HepG2 (cell line): ENCODE data around the gene KLRK1. TPM values are rescaled to one million over a fixed set of nuclear protein-coding genes. Genes with fewer than 3 reads are reported as not detected.

Experiments used
- ELK4 ChIP-seq: sonication (generic); formaldehyde crosslinking; IDR thresholded peaks from 2 replicates; pipeline ENCODE4 v1.9.0; 2021; ENCODE audit warnings: missing genetic modification reagents, borderline replicate concordance
- HBP1 ChIP-seq: IDR thresholded peaks from 2 replicates; pipeline ENCODE4 v1.6.1; 2016; ENCODE audit warnings: low read depth, control low read depth
- HNRNPLL ChIP-seq: fragments of 200-400 bp; formaldehyde crosslinking; IDR thresholded peaks from 2 replicates; pipeline ENCODE4 v1.6.1; 2017; ENCODE audit warnings: mild to moderate bottlenecking, low read depth, low read length; ENCODE audit not compliant: poor library complexity, severe bottlenecking
- IKZF4 ChIP-seq: sonication (generic); formaldehyde crosslinking; IDR thresholded peaks from 2 replicates; pipeline ENCODE4 v1.5.1; 2020; ENCODE audit warnings: borderline replicate concordance, mild to moderate bottlenecking, low read depth, missing genetic modification reagents; ENCODE audit errors: not compliant biosample characterization
- IRF2 ChIP-seq: IDR thresholded peaks from 2 replicates; pipeline ENCODE4 v1.6.1; 2018; ENCODE audit warnings: missing genetic modification reagents, missing compliant biosample characterization
- MTF1 ChIP-seq: sonication (generic); formaldehyde crosslinking; IDR thresholded peaks from 2 replicates; pipeline ENCODE4 v1.5.0; 2020; ENCODE audit warnings: missing genetic modification reagents
- MYNN ChIP-seq: sonication (generic); formaldehyde crosslinking; IDR thresholded peaks from 2 replicates; pipeline ENCODE4 v1.4.0; 2020; ENCODE audit warnings: mild to moderate bottlenecking, low read depth, missing genetic modification reagents
- NFE2 ChIP-seq: sonication (generic); formaldehyde crosslinking; IDR thresholded peaks from 2 replicates; pipeline ENCODE4 v1.4.0; 2020; ENCODE audit warnings: missing genetic modification reagents
- PAF1 ChIP-seq: IDR thresholded peaks from 2 replicates; pipeline ENCODE4 v1.6.1; 2016; ENCODE audit warnings: missing genetic modification reagents, missing compliant biosample characterization
- PRPF4 ChIP-seq: fragments of 200-400 bp; formaldehyde crosslinking; IDR thresholded peaks from 2 replicates; pipeline ENCODE4 v1.6.1; 2016; ENCODE audit warnings: low read length, low read depth; ENCODE audit not compliant: poor library complexity, severe bottlenecking
- REST ChIP-seq, 2 experiments: IDR thresholded peaks; 2 replicates each; pipeline ENCODE4 v1.6.1; 2011 to 2012; ENCODE audit warnings: low read length in 2 of 2, borderline replicate concordance in 1 of 2, low read depth in 1 of 2, mild to moderate bottlenecking in 1 of 2, moderate library complexity in 1 of 2
- TBL1XR1 ChIP-seq: fragments of 150-350 bp; IDR thresholded peaks from 2 replicates; pipeline ENCODE4 v1.6.1; 2014; ENCODE audit warnings: borderline replicate concordance, low read length; ENCODE audit not compliant: partially characterized antibody
- TFDP2 ChIP-seq: sonication (generic); formaldehyde crosslinking; IDR thresholded peaks from 2 replicates; pipeline ENCODE4 v1.4.0; 2020; ENCODE audit warnings: missing genetic modification reagents
- XRCC5 ChIP-seq: fragments of 200-400 bp; formaldehyde crosslinking; optimal IDR thresholded peaks from 2 replicates; pipeline ENCODE3; 2017; ENCODE audit warnings: mild to moderate bottlenecking, low read length
- ZBTB10 ChIP-seq: sonication (generic); formaldehyde crosslinking; IDR thresholded peaks from 2 replicates; pipeline ENCODE4 v1.4.0; 2020; ENCODE audit warnings: missing genetic modification reagents, borderline replicate concordance
- ZNF337 ChIP-seq: sonication (generic); formaldehyde crosslinking; IDR thresholded peaks from 2 replicates; pipeline ENCODE4 v1.5.1; 2020; ENCODE audit warnings: missing genetic modification reagents, low read depth, mild to moderate bottlenecking, borderline replicate concordance
- ZNF367 ChIP-seq: sonication (generic); formaldehyde crosslinking; IDR thresholded peaks from 2 replicates; pipeline ENCODE4 v1.4.0; 2020; ENCODE audit warnings: missing genetic modification reagents, borderline replicate concordance
- ZNF446 ChIP-seq: sonication (generic); formaldehyde crosslinking; IDR thresholded peaks from 2 replicates; pipeline ENCODE4 v1.5.0; 2020; ENCODE audit warnings: mild to moderate bottlenecking, missing genetic modification reagents
- ZNF674 ChIP-seq: sonication (generic); formaldehyde crosslinking; IDR thresholded peaks from 2 replicates; pipeline ENCODE4 v1.5.0; 2020; ENCODE audit warnings: low read depth, mild to moderate bottlenecking, missing genetic modification reagents
- polyA plus RNA-seq, 8 experiments: library from polyadenylated mRNA; depleted of rRNA in 3 of 8; stranded (reverse) in 7 of 8; unstranded in 1 of 8; fragments of >200 nt; fragmentation: Illumina TruSeq in 4 of 8; extraction: Trizol in 4 of 8; gene quantifications; 2 replicates each; pipeline versions ENCODE4 v1.2.1 to v1.2.3, GENCODE V29; 2011 to 2016; ENCODE audit warnings: low read depth in 4 of 8, missing spikeins in 1 of 8, mixed read lengths in 1 of 8; ENCODE audit not compliant: insufficient read depth in 1 of 8
- total RNA-seq, 5 experiments: library from RNA; depleted of rRNA; stranded (reverse); fragments of >200 nt; fragmentation: Illumina TruSeq; extraction: Trizol; gene quantifications; 2 replicates each; pipeline ENCODE4 v1.2.3, GENCODE V29; 2016; ENCODE audit warnings: low read depth in 1 of 5

The KLRK1 gene
- total and polyA plus RNA-seq, 2 of the 13 experiments (the other 11 are each of a cell fraction or from before 2014, with no cell fraction given): not detected

- TF ChIP-seq ZBTB10 (CRISPR knock-in tag) (no peak), TFDP2 (CRISPR knock-in tag) (no peak), NFE2 (no peak), IRF2 (CRISPR knock-in tag) (peak; percentile 73; the same call in 1 of the 2 replicates), IKZF4 (CRISPR knock-in tag) (no peak), ZNF674 (no peak), MTF1 (no peak), HBP1 (CRISPR knock-in tag) (no peak), ZNF446 (CRISPR knock-in tag) (no peak), PAF1 (CRISPR knock-in tag) (no peak), REST (IDR thresholded peaks at IDR 0.05; ENCODE audit: borderline replicate concordance in 1 of 2, low read depth in 1 of 2, low read length in 2 of 2) (no peak), MYNN (CRISPR knock-in tag) (no peak), ZNF337 (CRISPR knock-in tag) (no peak), HNRNPLL (no peak), PRPF4 (no peak), TBL1XR1 (no peak), XRCC5 (no peak), ELK4 (CRISPR knock-in tag) (no peak), ZNF367 (CRISPR knock-in tag) (no peak)
Measured at GRCh38 chr12:10395390-10395998, 5.7 kb upstream of the KLRK1 start (continued).
